ENCODE results near the gene FAM167B.

FAM167B gene

GRCh38 chr1:32266921-32267591 is 20.0 kb downstream of the FAM167B start:
- H3K4me3 ChIP-seq (ENCODE audit: low read length): no peak overlapping the region
- TF ChIP-seq CTCF (conservative IDR thresholded peaks at IDR 0.05; ENCODE audit: low read length): no peak
- DNase-seq (ENCODE audit: low read depth): peak; percentile 66

- no peak for TF ChIP-seq CTCF (conservative IDR thresholded peaks at IDR 0.05; ENCODE audit: low read length)
- no peak for DNase-seq (ENCODE audit: low read depth)
- no peak overlapping the region for H3K4me3 ChIP-seq (ENCODE audit: low read length)
These were observed 22.7 kb downstream of the FAM167B start for GRCh38 chr1:32269744-32270143.

GRCh38 chr1:32272557-32273390 is 25.8 kb downstream of the FAM167B start:
- no peak for TF ChIP-seq CTCF (conservative IDR thresholded peaks at IDR 0.05; ENCODE audit: low read length)
- DNase-seq (ENCODE audit: low read depth): no peak
- no peak overlapping the region for H3K4me3 ChIP-seq (ENCODE audit: low read length)

GRCh38 chr1:32273391-32274208 is 26.6 kb downstream of the FAM167B start:
- no peak for DNase-seq (ENCODE audit: low read depth)
- no peak for TF ChIP-seq CTCF (conservative IDR thresholded peaks at IDR 0.05; ENCODE audit: low read length)
- no peak overlapping the region for H3K4me3 ChIP-seq (ENCODE audit: low read length)

- TF ChIP-seq CTCF (conservative IDR thresholded peaks at IDR 0.05; ENCODE audit: low read length): no peak
- no peak for DNase-seq (ENCODE audit: low read depth)
- no peak overlapping the region for H3K4me3 ChIP-seq (ENCODE audit: low read length)
These were observed 27.8 kb downstream of the FAM167B start for GRCh38 chr1:32274646-32275340.

GRCh38 chr1:32275424-32275823 is 28.4 kb downstream of the FAM167B start:
- no peak for TF ChIP-seq CTCF (conservative IDR thresholded peaks at IDR 0.05; ENCODE audit: low read length)
- H3K4me3 ChIP-seq (ENCODE audit: low read length): no peak overlapping the region
- DNase-seq (ENCODE audit: low read depth): no peak
